ENCODE results near the gene PIAS4.
A peak's percentile ranks its signal among the peaks of the same experiment; 100 is the strongest.

The PIAS4 gene

GRCh38 chr19:3970313-3970807 lies 37.2 kb upstream of the PIAS4 start:
- no peaks in the 10 kb centered on the region for H3K9me3 ChIP-seq (ENCODE audit: control insufficient read depth, insufficient read depth, low read length)
- peak overlapping the region; percentile 99 for H3K9ac ChIP-seq (ENCODE audit: low read depth, low read length)
- H3K36me3 ChIP-seq (ENCODE audit: insufficient read depth, low read length), result peaks cover 37% of the 10 kb centered on the region

GRCh38 chr19:3970808-3971598 lies 36.5 kb upstream of the PIAS4 start, which contains the start of gene DAPK3:
DAPK3 (minus strand) TSS chr19:3971099; CDS start chr19:3969735, 1,364 bp downstream.
- H3K9ac ChIP-seq (ENCODE audit: low read depth, low read length), result peak within 1 kb of the TSS; percentile 99
- peaks cover 20% of the 10 kb centered on the region for H3K4me1 ChIP-seq (ENCODE audit: insufficient read depth, low read length)
- H3K36me3 ChIP-seq (ENCODE audit: insufficient read depth, low read length), result peaks cover 37% of the 10 kb centered on the region
- no peaks in the 10 kb centered on the region for H3K9me3 ChIP-seq (ENCODE audit: control insufficient read depth, insufficient read depth, low read length)

More at GRCh38 chr19:3970313-3970807, 37.2 kb upstream of the PIAS4 start:
- H3K4me1 ChIP-seq (ENCODE audit: insufficient read depth, low read length), result peaks cover 20% of the 10 kb centered on the region

- H3K9ac ChIP-seq (ENCODE audit: low read depth, low read length), result no peak overlapping the region
- no peaks in the 10 kb centered on the region for H3K4me1 ChIP-seq (ENCODE audit: insufficient read depth, low read length)
- no peaks in the 10 kb centered on the region for H3K9me3 ChIP-seq (ENCODE audit: control insufficient read depth, insufficient read depth, low read length)
- H3K36me3 ChIP-seq (ENCODE audit: insufficient read depth, low read length), result peaks cover 45% of the 10 kb centered on the region
These were observed 32.4 kb upstream of the PIAS4 start for GRCh38 chr19:3975144-3975543.

- H3K4me1 ChIP-seq (ENCODE audit: insufficient read depth, low read length), result no peaks in the 10 kb centered on the region
- H3K36me3 ChIP-seq (ENCODE audit: insufficient read depth, low read length), result peaks cover 50% of the 10 kb centered on the region
- H3K9ac ChIP-seq (ENCODE audit: low read depth, low read length), result no peak overlapping the region
- H3K9me3 ChIP-seq (ENCODE audit: control insufficient read depth, insufficient read depth, low read length), result no peaks in the 10 kb centered on the region
These were observed 31.9 kb upstream of the PIAS4 start for GRCh38 chr19:3975637-3976087.

GRCh38 chr19:3976495-3977241 lies 30.9 kb upstream of the PIAS4 start:
- peaks cover 58% of the 10 kb centered on the region for H3K36me3 ChIP-seq (ENCODE audit: insufficient read depth, low read length)
- H3K4me1 ChIP-seq (ENCODE audit: insufficient read depth, low read length), result no peaks in the 10 kb centered on the region
- H3K9ac ChIP-seq (ENCODE audit: low read depth, low read length), result no peak overlapping the region
- H3K9me3 ChIP-seq (ENCODE audit: control insufficient read depth, insufficient read depth, low read length), result no peaks in the 10 kb centered on the region

- H3K36me3 ChIP-seq (ENCODE audit: insufficient read depth, low read length), result peaks cover 66% of the 10 kb centered on the region
- no peak overlapping the region for H3K9ac ChIP-seq (ENCODE audit: low read depth, low read length)
- H3K4me1 ChIP-seq (ENCODE audit: insufficient read depth, low read length), result no peaks in the 10 kb centered on the region
- H3K9me3 ChIP-seq (ENCODE audit: control insufficient read depth, insufficient read depth, low read length), result no peaks in the 10 kb centered on the region
These were observed 30.0 kb upstream of the PIAS4 start for GRCh38 chr19:3977242-3978143.

- peaks cover 72% of the 10 kb centered on the region for H3K36me3 ChIP-seq (ENCODE audit: insufficient read depth, low read length)
- no peaks in the 10 kb centered on the region for H3K9me3 ChIP-seq (ENCODE audit: control insufficient read depth, insufficient read depth, low read length)
- H3K4me1 ChIP-seq (ENCODE audit: insufficient read depth, low read length), result no peaks in the 10 kb centered on the region
These were observed 29.4 kb upstream of the PIAS4 start for GRCh38 chr19:3978145-3978544.

GRCh38 chr19:3979289-3979673 lies 28.3 kb upstream of the PIAS4 start:
- Histone ChIP-seq H3K9ac (ENCODE audit: low read depth, low read length) (no peak overlapping the region), H3K9me3 (ENCODE audit: control insufficient read depth, insufficient read depth, low read length) (no peaks in the 10 kb centered on the region), H3K4me1 (ENCODE audit: insufficient read depth, low read length) (peaks cover 9% of the 10 kb centered on the region; the same call in 1 of the 2 replicates), H3K36me3 (ENCODE audit: insufficient read depth, low read length) (peaks cover 83% of the 10 kb centered on the region)

More at GRCh38 chr19:3978145-3978544, 29.4 kb upstream of the PIAS4 start:
- no peak overlapping the region for H3K9ac ChIP-seq (ENCODE audit: low read depth, low read length)

- Histone ChIP-seq H3K36me3 (ENCODE audit: insufficient read depth, low read length) (peaks cover 85% of the 10 kb centered on the region), H3K9ac (ENCODE audit: low read depth, low read length) (no peak overlapping the region), H3K9me3 (ENCODE audit: control insufficient read depth, insufficient read depth, low read length) (no peaks in the 10 kb centered on the region), H3K4me1 (ENCODE audit: insufficient read depth, low read length) (peaks cover 9% of the 10 kb centered on the region; the same call in 1 of the 2 replicates)
These were observed 27.7 kb upstream of the PIAS4 start for GRCh38 chr19:3979674-3980352.

- Histone ChIP-seq H3K4me1 (ENCODE audit: insufficient read depth, low read length) (peaks cover 10% of the 10 kb centered on the region), H3K9ac (ENCODE audit: low read depth, low read length) (no peak overlapping the region), H3K36me3 (ENCODE audit: insufficient read depth, low read length) (peaks cover 78% of the 10 kb centered on the region), H3K9me3 (ENCODE audit: control insufficient read depth, insufficient read depth, low read length) (no peaks in the 10 kb centered on the region)
These were observed 26.9 kb upstream of the PIAS4 start for GRCh38 chr19:3980353-3981251.

GRCh38 chr19:3981373-3981735 lies 26.2 kb upstream of the PIAS4 start:
- Histone ChIP-seq H3K36me3 (ENCODE audit: insufficient read depth, low read length) (peaks cover 73% of the 10 kb centered on the region), H3K9me3 (ENCODE audit: control insufficient read depth, insufficient read depth, low read length) (no peaks in the 10 kb centered on the region), H3K4me1 (ENCODE audit: insufficient read depth, low read length) (peaks cover 16% of the 10 kb centered on the region), H3K9ac (ENCODE audit: low read depth, low read length) (no peak overlapping the region)

- Histone ChIP-seq H3K36me3 (ENCODE audit: insufficient read depth, low read length) (peaks cover 68% of the 10 kb centered on the region), H3K4me1 (ENCODE audit: insufficient read depth, low read length) (peaks cover 19% of the 10 kb centered on the region), H3K9ac (ENCODE audit: low read depth, low read length) (no peak overlapping the region), H3K9me3 (ENCODE audit: control insufficient read depth, insufficient read depth, low read length) (no peaks in the 10 kb centered on the region)
These were observed 25.5 kb upstream of the PIAS4 start for GRCh38 chr19:3981736-3982681.

Data from ES-I3 (cell line).